K562 (cell line): ENCODE results near the gene ELK1. TPM values are rescaled to one million over a fixed set of nuclear protein-coding genes. Genes with fewer than 3 reads are reported as not detected.

Experiments used
- CCNT2 ChIP-seq: IDR thresholded peaks from 2 replicates; pipeline ENCODE4 v1.6.1; 2011; ENCODE audit warnings: borderline replicate concordance, low read depth, mild to moderate bottlenecking, moderate library complexity, mixed read lengths, low read length; ENCODE audit not compliant: insufficient read length; ENCODE audit errors: extremely low read depth
- DIDO1 ChIP-seq: fragments of 450-650 bp; IDR thresholded peaks from 2 replicates; pipeline ENCODE4 v1.6.1; 2016; ENCODE audit warnings: low read depth, missing biosample characterization, missing genetic modification characterization
- DMBX1 ChIP-seq: fragments of 250-450 bp; sonication (Bioruptor Pico); IDR thresholded peaks from 2 replicates; pipeline ENCODE4 v1.8.0; 2022; ENCODE audit warnings: inconsistent platforms, mild to moderate bottlenecking, moderate library complexity, borderline replicate concordance
- GATA2 ChIP-seq: sonication (generic); formaldehyde crosslinking; IDR thresholded peaks from 2 replicates; pipeline ENCODE4 v1.4.0; 2020; ENCODE audit warnings: mild to moderate bottlenecking, missing genetic modification reagents
- GTF2A2 ChIP-seq: IDR thresholded peaks from 2 replicates; pipeline ENCODE4 v1.6.1; 2016; ENCODE audit warnings: mild to moderate bottlenecking, missing genetic modification characterization, missing compliant biosample characterization
- JUNB ChIP-seq: fragments of 450-650 bp; formaldehyde crosslinking; conservative IDR thresholded peaks from 2 replicates; pipeline ENCODE4 v1.4.0; 2020; ENCODE audit warnings: mild to moderate bottlenecking
- NEUROD1 ChIP-seq: fragments of 150-350 bp; IDR thresholded peaks from 2 replicates; pipeline ENCODE4 v1.6.1; 2014; ENCODE audit warnings: borderline replicate concordance, low read length, low read depth; ENCODE audit not compliant: partially characterized antibody
- NFIC ChIP-seq: fragments of 450-650 bp; IDR thresholded peaks from 2 replicates; pipeline ENCODE4 v1.6.1; 2017; ENCODE audit warnings: mild to moderate bottlenecking, inconsistent platforms
- NFXL1 ChIP-seq: fragments of 450-650 bp; formaldehyde crosslinking; IDR thresholded peaks from 2 replicates; pipeline ENCODE4 v1.4.0; 2021; ENCODE audit warnings: mild to moderate bottlenecking
- NR1H2 ChIP-seq: sonication (generic); formaldehyde crosslinking; IDR thresholded peaks from 2 replicates; pipeline ENCODE4 v1.4.0; 2020; ENCODE audit warnings: mild to moderate bottlenecking, missing genetic modification reagents
- PTBP1 ChIP-seq: fragments of 200-400 bp; formaldehyde crosslinking; IDR thresholded peaks from 2 replicates; pipeline ENCODE4 v1.6.1; 2017; ENCODE audit warnings: low read depth, low read length
- PTTG1 ChIP-seq: fragments of 450-650 bp; IDR thresholded peaks from 2 replicates; pipeline ENCODE4 v1.6.1; 2016; ENCODE audit warnings: low read depth, mild to moderate bottlenecking, missing genetic modification characterization, missing compliant biosample characterization
- SETDB1 ChIP-seq: IDR thresholded peaks from one replicate; pipeline ENCODE4 v1.6.1; 2012; ENCODE audit warnings: low read length, control low read depth, inconsistent platforms
- SMARCC2 ChIP-seq: fragments of 450-650 bp; IDR thresholded peaks from 2 replicates; pipeline ENCODE4 v1.6.1; 2017; ENCODE audit warnings: antibody characterized with exemption, moderate library complexity, mild to moderate bottlenecking, low read depth
- TAF15 ChIP-seq: fragments of 200-400 bp; formaldehyde crosslinking; IDR thresholded peaks from 2 replicates; pipeline ENCODE4 v1.6.1; 2017; ENCODE audit warnings: mild to moderate bottlenecking, low read depth, low read length, moderate library complexity
- TCF7L2 ChIP-seq: fragments of 150-350 bp; IDR thresholded peaks from 2 replicates; pipeline ENCODE4 v1.6.1; 2016; ENCODE audit warnings: low read depth, mild to moderate bottlenecking, low read length, moderate library complexity
- ZNF143 ChIP-seq: sonication (generic); formaldehyde crosslinking; IDR thresholded peaks from 2 replicates; pipeline ENCODE4 v1.9.0; 2022; ENCODE audit warnings: mild to moderate bottlenecking, missing genetic modification reagents
- ZNF224 ChIP-seq: sonication (generic); formaldehyde crosslinking; IDR thresholded peaks from 2 replicates; pipeline ENCODE4 v1.8.0; 2022; ENCODE audit warnings: mild to moderate bottlenecking, missing genetic modification reagents
- ZNF311 ChIP-seq: fragments of 250-450 bp; sonication (Bioruptor Pico); IDR thresholded peaks from 2 replicates; pipeline ENCODE4 v1.4.0; 2020; ENCODE audit warnings: mild to moderate bottlenecking, moderate library complexity
- ZNF431 ChIP-seq: sonication (generic); formaldehyde crosslinking; IDR thresholded peaks from 2 replicates; pipeline ENCODE4 v1.8.0; 2022; ENCODE audit warnings: mild to moderate bottlenecking, missing genetic modification reagents
- ZNF445 ChIP-seq: fragments of 250-450 bp; sonication (Bioruptor Pico); IDR thresholded peaks from 2 replicates; pipeline ENCODE4 v1.4.0; 2020; ENCODE audit warnings: low read depth, mild to moderate bottlenecking, moderate library complexity
- ZNF830 ChIP-seq: fragments of 250-450 bp; sonication (Bioruptor Pico); IDR thresholded peaks from 2 replicates; pipeline ENCODE4 v1.5.0; 2021; ENCODE audit warnings: mild to moderate bottlenecking
- polyA plus RNA-seq, 8 experiments: library from polyadenylated mRNA; depleted of rRNA in 4 of 8; stranded (reverse) in 5 of 8; unstranded in 3 of 8; fragments of >200 nt; fragmentation: Nextera tagmentation in 2 of 8; fragmentation: Illumina TruSeq in 1 of 8; extraction: Ambion mirVana in 2 of 8; extraction: Trizol in 1 of 8; gene quantifications; 2 replicates each; pipeline versions ENCODE4 v1.2.1 to v1.2.3, GENCODE V29; 2011 to 2014; ENCODE audit warnings: inconsistent platforms in 1 of 8, missing spikeins in 1 of 8
- total RNA-seq, 7 experiments: library from RNA; depleted of rRNA in 6 of 7; stranded (reverse); fragments of >200 nt in 6 of 7; fragmentation: Illumina TruSeq in 2 of 7; extraction: Trizol in 2 of 7; gene quantifications; 2 replicates each; pipeline versions ENCODE4 v1.2.1 to v1.2.3, GENCODE V29; 2011 to 2021; ENCODE audit warnings: low replicate concordance in 1 of 7
- TF ChIP-seq, protein P1 (sequence below): fragments of 250-450 bp; sonication (Bioruptor Pico); IDR thresholded peaks from 2 replicates; pipeline ENCODE4 v1.8.0; 2022; ENCODE audit warnings: moderate library complexity, mild to moderate bottlenecking, inconsistent platforms
- TF ChIP-seq, protein P2 (sequence below): fragments of 450-650 bp; IDR thresholded peaks from 2 replicates; pipeline ENCODE4 v1.6.1; 2017; ENCODE audit warnings: mild to moderate bottlenecking, moderate library complexity
- TF ChIP-seq, protein P3 (sequence below), 3 experiments: fragments of 200-800 bp in 1 of 3; sonication (Bioruptor generic) in 1 of 3; sonication (generic) in 1 of 3; formaldehyde crosslinking in 1 of 3; IDR thresholded peaks; 2 replicates each; pipeline versions ENCODE4 v1.6.1 to v1.8.0; 2016 to 2022; ENCODE audit warnings: mild to moderate bottlenecking in 2 of 3, missing compliant biosample characterization in 2 of 3, missing genetic modification characterization in 2 of 3, missing genetic modification reagents in 1 of 3
- TF ChIP-seq, protein P4 (sequence below): fragments of 250-450 bp; sonication (Bioruptor Pico); IDR thresholded peaks from 2 replicates; pipeline ENCODE4 v1.4.0; 2020

ELK1 gene
- total and polyA plus RNA-seq, 9 of the 15 experiments (the other 6 are each of a cell fraction or from before 2014, with no cell fraction given) = 4.4 to 74.9 (median 26.5) TPM

GRCh38 chrX:47662144-47662657 lies 11.8 kb upstream of the ELK1 start (continued):
- TF ChIP-seq NEUROD1 (peak; percentile 51), JUNB (no peak), DIDO1 (tag) (no peak), ZNF143 (CRISPR knock-in tag) (no peak), GATA2 (CRISPR knock-in tag) (peak; percentile 53), CCNT2 (no peak), TAF15 (no peak), ZNF431 (CRISPR knock-in tag) (no peak), SMARCC2 (peak; percentile 83), NFIC (peak; percentile 58), DMBX1 (CRISPR knock-in tag) (peak; percentile 70; the same call in 1 of the 2 replicates), SETDB1 (no peak), ZNF224 (CRISPR knock-in tag) (no peak), NFXL1 (no peak), ZNF445 (no peak), ZNF311 (no peak), ZNF830 (CRISPR knock-in tag) (no peak), PTBP1 (no peak), PTTG1 (tag) (no peak), TCF7L2 (no peak), GTF2A2 (tag) (no peak), NR1H2 (CRISPR knock-in tag) (no peak)
- TF ChIP-seq, protein P1, sequence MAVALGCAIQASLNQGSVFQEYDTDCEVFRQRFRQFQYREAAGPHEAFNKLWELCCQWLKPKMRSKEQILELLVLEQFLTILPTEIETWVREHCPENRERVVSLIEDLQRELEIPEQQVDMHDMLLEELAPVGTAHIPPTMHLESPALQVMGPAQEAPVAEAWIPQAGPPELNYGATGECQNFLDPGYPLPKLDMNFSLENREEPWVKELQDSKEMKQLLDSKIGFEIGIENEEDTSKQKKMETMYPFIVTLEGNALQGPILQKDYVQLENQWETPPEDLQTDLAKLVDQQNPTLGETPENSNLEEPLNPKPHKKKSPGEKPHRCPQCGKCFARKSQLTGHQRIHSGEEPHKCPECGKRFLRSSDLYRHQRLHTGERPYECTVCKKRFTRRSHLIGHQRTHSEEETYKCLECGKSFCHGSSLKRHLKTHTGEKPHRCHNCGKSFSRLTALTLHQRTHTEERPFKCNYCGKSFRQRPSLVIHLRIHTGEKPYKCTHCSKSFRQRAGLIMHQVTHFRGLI (CRISPR knock-in tag) = no peak
- TF ChIP-seq, protein P2, sequence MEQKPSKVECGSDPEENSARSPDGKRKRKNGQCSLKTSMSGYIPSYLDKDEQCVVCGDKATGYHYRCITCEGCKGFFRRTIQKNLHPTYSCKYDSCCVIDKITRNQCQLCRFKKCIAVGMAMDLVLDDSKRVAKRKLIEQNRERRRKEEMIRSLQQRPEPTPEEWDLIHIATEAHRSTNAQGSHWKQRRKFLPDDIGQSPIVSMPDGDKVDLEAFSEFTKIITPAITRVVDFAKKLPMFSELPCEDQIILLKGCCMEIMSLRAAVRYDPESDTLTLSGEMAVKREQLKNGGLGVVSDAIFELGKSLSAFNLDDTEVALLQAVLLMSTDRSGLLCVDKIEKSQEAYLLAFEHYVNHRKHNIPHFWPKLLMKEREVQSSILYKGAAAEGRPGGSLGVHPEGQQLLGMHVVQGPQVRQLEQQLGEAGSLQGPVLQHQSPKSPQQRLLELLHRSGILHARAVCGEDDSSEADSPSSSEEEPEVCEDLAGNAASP = no peak
- TF ChIP-seq, protein P3, sequence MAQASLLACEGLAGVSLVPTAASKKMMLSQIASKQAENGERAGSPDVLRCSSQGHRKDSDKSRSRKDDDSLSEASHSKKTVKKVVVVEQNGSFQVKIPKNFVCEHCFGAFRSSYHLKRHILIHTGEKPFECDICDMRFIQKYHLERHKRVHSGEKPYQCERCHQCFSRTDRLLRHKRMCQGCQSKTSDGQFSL (CRISPR knock-in tag; IDR thresholded peaks at IDR 0.05) = no peak
- TF ChIP-seq, protein P3 (tag; IDR thresholded peaks at IDR 0.05) = no peak
- TF ChIP-seq, protein P4, sequence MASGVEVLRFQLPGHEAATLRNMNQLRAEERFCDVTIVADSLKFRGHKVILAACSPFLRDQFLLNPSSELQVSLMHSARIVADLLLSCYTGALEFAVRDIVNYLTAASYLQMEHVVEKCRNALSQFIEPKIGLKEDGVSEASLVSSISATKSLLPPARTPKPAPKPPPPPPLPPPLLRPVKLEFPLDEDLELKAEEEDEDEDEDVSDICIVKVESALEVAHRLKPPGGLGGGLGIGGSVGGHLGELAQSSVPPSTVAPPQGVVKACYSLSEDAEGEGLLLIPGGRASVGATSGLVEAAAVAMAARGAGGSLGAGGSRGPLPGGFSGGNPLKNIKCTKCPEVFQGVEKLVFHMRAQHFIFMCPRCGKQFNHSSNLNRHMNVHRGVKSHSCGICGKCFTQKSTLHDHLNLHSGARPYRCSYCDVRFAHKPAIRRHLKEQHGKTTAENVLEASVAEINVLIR = no peak
